Fibroblast of skin of right biceps (primary cell): Measurements from ENCODE around the gene NOTCH2.
"Not testable (repeated sequence)": the region's sequence is repeated elsewhere in the genome, so short reads cannot be mapped to it uniquely, and the experiment has no call there.

ENCODE experiments used
- DNase-seq: peaks from one replicate; pipeline ENCODE4 v3.0.0-alpha.2; 2013

NOTCH2 gene

DNA sequence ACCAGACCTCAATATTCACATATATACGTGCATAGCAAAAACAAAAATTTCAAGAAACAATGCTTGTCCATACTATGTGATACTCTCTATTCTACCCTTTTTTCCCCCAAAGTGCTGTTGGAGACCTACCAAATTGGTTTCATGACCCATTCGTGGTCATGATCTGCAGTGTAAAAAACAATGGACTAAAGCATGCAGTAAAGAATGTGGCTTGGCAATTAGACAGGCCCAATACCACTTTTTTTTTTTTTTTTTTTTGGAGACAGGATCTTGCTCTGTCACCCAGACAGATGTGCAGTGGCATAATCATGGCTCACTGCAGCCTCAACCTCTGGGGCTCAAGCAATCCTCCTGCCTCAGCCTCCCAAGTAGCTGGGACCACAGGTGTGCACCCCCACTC lies 21.3 kb downstream of the NOTCH2 start:
- DNase-seq: peak; percentile 29

- DNase-seq: not testable (repeated sequence)
Measured at GRCh38 chr1:120041771-120042170, 27.7 kb downstream of the NOTCH2 start.

- DNase-seq: not testable (repeated sequence)
Measured at GRCh38 chr1:120032253-120032652, 37.2 kb downstream of the NOTCH2 start.

DNA sequence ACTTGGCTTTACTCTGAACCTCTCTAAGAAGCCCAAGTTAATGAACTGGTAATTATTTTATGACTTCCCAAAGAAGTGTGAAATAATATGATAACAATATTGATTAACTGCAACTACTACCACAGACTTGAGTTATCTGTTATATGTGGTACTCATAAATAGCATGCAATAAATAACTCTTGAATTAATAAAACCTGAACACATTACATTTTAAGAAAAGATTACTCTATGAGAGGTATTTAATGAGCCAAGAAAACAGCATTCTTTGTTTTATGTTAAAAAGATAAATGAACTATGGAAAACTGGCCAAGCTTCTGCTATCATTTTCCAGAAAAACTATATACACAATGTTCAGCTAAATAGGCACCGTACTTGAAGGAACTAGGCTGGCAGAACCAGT lies 45.7 kb downstream of the NOTCH2 start:
- not testable (repeated sequence) for DNase-seq

DNA sequence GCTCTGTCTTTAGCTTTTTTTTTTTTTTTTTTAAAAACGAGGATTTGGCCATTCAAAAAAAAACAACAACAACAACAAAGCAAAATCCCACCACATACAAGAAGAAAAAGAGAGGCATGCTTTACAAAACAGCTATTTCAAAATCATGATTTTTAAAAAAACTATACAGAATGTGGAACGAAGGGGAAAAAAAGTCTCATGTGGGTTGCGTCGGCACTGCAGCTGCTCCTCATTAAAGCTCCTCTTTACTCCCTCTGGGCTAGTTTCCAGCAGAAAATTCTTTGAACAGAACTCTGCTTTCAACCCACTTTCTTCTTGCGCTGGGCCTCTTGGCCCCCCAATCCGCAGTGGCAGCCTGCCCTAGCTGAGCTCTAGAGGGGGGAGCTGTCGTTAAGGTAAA lies 54.5 kb downstream of the NOTCH2 start:
- not testable (repeated sequence) for DNase-seq

- not testable (repeated sequence) for DNase-seq
Measured at GRCh38 chr1:120008320-120008719, 61.1 kb downstream of the NOTCH2 start.

- DNase-seq: not testable (repeated sequence)
Measured at GRCh38 chr1:120007850-120008249, 61.6 kb downstream of the NOTCH2 start.

GRCh38 chr1:120001035-120001434 lies 68.4 kb downstream of the NOTCH2 start:
- DNase-seq: not testable (repeated sequence)

DNA sequence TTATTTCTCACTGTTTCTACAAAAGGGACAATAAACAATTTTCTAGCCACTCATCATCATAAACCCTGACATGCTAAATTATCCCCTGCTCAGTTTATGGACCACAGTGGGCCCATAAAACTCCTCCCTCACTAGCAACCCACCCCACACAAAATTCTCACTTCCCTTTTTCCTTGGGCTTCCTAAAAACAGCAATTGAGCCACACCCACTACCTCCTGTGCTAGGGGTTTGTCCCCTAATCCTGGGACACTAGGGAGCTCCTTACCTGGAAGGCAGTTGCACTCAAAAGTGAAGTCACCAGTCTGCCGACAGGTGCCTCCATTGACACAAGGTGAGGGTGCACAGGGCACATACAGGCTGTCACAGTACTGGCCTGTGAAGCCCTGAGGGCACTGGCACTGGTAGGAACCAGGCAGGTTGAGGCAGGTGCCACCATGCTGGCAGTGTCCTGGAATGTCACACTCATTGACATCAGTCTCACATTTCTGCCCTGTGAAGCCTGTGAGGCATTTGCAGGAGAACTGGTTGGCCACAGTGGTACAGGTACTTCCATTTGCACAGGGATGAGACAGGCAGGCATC lies 72.6 kb downstream of the NOTCH2 start:
- DNase-seq: not testable (repeated sequence)

DNA sequence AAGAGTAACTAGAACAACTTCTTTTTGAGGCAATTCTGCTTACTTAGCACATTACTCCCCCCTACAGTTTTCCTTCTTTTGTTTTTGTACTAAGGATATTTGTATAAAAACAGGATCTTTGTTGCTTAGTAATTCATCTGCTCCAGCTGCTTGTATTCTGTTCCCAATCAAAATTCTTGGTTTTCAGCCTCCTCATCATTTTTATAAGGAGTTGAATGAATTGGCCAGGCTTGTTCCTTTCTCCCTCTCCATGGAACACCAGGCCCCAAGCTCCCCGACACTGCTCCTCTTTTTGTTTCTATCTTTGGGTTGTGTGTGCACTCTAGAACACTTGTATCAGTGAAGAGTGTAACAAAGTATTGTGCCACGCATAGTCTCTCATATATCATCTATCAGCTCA lies 73.5 kb downstream of the NOTCH2 start:
- not testable (repeated sequence) for DNase-seq

GRCh38 chr1:119988306-119989062 lies 81.0 kb downstream of the NOTCH2 start:
- DNase-seq: peak; percentile 66

DNA sequence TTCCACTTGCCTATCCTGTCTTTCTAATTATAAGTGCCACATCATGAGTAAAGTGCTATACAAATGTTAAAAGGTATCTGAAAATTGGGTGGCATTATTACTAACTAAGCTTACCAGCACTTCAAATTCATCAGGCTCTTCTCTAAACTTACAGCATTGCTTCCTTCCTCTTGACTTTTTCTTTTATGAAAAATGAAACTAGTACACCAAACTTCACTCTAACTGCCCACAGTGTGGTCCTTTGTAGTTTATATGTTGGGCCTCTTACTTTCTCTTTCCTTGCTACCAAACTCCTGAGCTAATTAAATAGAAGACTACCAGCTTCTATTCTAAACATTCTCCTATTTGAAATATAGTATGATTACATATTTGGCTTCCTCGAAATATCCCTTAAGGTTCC lies 81.8 kb downstream of the NOTCH2 start:
- no peak for DNase-seq

DNA sequence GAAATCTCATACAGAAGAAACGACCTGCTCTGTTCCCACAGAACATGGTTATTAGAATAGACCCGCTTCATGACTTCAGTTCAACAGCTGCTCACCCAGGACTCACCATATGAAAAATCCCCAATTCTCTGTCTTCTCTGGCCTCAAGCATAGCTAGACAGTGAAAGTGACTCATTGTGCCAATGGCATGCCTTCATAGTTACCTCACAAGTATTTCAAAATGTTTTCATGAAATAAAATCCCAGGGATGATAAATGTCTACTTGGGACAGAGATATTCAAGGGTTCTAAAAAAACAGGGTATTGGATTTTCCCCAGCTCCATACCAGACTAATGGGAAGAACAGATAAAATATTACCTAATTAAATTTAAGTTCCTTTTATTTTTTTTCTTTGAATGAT lies 82.3 kb downstream of the NOTCH2 start:
- peak; percentile 95 for DNase-seq

GRCh38 chr1:119986007-119986497 lies 83.4 kb downstream of the NOTCH2 start:
- no peak for DNase-seq

DNA sequence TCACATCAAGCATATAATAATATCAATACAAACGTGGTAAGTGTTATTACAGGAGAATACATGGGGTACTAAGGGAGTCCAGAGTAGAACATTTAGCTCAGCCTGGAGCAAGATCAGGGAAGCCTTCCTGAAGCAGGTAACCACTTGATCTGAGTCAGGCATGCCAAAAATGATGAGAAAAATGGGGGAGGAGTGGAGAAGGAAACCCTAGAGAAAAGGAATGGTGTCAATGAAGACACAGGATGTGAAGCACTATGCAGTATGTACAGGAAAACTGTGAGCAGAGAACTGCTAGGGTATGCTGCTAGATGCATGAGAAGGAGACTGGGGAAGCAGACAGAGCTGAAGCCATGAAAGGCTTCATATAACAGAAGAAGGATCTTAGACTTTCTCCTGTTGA lies 84.7 kb downstream of the NOTCH2 start:
- DNase-seq: peak; percentile 53

DNA sequence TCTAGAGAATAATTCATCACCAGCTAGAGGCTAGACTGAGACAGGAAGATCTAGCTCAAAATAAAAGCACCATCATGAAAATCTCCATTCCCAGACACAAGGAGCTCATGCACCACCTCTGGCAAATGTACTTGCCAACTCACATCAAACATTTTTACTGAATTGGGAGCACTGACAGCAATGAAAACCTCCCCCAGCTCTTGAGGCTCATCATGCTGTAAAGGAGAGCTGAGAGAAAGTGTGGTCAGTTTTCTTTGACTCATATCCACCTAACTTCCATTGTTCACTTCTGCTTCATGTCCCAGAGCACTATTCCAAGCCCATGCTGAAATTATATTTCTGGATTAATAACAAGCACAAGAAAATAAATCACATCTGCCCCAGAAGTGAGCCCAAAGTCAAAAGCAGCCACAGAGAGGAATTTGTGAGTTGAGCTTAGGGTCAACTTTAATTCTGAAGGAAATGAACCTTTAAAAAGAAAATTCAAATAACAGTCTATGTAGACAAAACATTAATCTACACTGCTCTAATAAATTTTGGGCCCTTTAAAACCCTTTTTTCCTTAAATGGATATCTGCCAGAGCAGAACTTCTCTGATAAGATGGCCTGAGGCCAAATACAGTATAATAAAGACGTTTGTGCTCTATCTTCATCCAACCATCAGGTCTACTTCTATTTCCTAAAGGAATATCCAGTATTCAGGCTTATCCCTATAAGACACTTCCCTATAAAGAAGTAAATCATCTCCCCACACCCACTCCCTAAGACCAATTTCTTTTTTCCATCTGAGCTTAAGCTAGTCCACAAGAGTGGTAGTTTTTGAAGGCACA lies 87.3 kb downstream of the NOTCH2 start:
- DNase-seq: peak; percentile 80

- DNase-seq: no peak
Measured at GRCh38 chr1:119981496-119981895, 88.0 kb downstream of the NOTCH2 start.

- peak; percentile 36 for DNase-seq
Measured at GRCh38 chr1:119978018-119978505, 91.4 kb downstream of the NOTCH2 start.

GRCh38 chr1:119977113-119977736 lies 92.2 kb downstream of the NOTCH2 start:
- not testable (repeated sequence) for DNase-seq

- not testable (repeated sequence) for DNase-seq
Measured at GRCh38 chr1:119975582-119976254, 93.7 kb downstream of the NOTCH2 start.

- no peak for DNase-seq
Measured at GRCh38 chr1:119975006-119975405, 94.5 kb downstream of the NOTCH2 start.

DNA sequence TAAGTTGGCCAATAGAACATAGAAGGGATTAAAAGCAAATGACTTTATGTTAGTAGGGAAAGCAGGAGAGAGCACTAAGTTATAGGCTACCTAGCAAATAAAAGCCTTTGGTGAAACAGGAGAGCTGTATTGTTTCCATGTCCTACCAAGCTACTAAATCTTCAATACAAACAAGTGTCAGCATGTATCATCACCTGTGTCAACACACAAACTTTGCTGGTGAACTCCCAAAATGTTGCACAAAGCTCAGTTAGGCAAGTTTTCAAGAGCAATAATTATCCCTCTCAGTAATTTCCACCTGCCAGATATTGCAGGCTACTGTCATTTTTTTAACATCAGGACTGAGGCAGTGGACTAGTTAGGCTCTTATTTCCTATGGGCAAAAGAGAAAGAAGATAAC lies 95.4 kb downstream of the NOTCH2 start:
- no peak for DNase-seq
